DND-41 (cell line): Measurements from ENCODE around the gene EIF4EBP2.

Source experiments
- CTCF ChIP-seq: IDR thresholded peaks from 2 replicates; pipeline ENCODE4 v1.5.1; 2012; ENCODE audit warnings: borderline replicate concordance, low read length, moderate library complexity, mild to moderate bottlenecking; ENCODE audit not compliant: poor library complexity, severe bottlenecking; ENCODE audit errors: extremely low read depth
- EZH2 ChIP-seq: IDR thresholded peaks from 3 replicates; pipeline ENCODE4 v1.6.1; 2012; ENCODE audit warnings: borderline replicate concordance, low read depth, mild to moderate bottlenecking, moderate library complexity, low read length, inconsistent platforms; ENCODE audit not compliant: severe bottlenecking

DNA sequence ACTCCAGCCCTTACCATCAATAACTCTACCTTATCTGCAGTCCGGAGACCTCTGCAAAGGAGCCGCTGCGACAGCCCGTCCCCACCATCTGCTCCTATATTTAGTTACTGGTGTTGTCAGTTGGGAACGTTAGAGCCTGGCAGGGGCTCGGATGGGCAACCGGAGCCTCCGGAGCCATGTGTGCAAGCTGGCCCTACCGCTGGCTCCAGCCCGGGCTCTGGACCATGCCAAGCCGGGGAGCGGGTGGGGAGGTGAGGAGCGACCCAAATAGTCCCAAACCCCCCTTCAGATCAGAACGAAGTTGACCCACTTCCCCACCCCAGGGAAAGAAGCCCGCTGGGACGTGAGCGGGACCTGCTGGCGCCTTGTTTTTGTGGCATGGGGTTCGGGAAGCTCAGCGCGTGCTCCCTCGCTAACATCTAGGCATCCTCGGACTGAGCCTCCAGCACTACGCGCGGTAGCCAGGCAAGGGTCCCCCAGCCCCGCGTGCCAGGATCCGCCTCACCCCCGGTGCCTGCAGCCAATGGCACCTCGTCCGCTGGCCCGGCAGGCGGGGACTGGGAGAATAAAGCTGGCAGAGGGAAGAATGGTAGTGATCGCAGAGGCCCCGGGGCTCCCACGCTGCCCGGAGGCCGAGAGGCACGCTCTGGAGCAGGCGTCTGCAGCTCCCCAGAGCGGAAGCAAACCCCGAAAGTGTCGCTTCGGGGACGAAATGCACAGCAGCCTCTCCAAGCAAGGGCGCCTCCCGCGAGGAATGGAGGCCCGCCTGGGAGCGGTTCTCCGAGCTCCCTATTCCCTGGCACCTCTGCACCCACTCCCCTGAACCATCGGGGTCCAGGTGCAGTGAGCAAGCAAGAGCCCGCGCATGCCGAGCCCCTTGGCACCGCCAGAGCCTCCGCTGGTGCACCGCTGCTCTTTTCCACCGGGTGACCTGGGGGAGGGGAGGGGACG lies 22.2 kb upstream of the EIF4EBP2 start:
- TF ChIP-seq CTCF = no peak
- TF ChIP-seq EZH2 = no peak
